ENCODE results near the gene AJAP1. TPM values are rescaled to one million over a fixed set of nuclear protein-coding genes. Genes with fewer than 3 reads are reported as not detected.

Gene AJAP1
- total RNA-seq, 1 experiment from 2014 or later: not detected

GRCh38 chr1:4803335-4803734 lies 148.9 kb downstream of the AJAP1 start:
- no peak overlapping the region for H3K4me3 ChIP-seq
- no peaks in the 10 kb centered on the region for H3K9me3 ChIP-seq (replicated peaks)
- no peaks in the 10 kb centered on the region for H3K36me3 ChIP-seq
- no peak overlapping the region for H3K27ac ChIP-seq
- no peak for DNase-seq
- H3K4me1 ChIP-seq: no peaks in the 10 kb centered on the region
- peaks cover 4% of the 10 kb centered on the region for H3K27me3 ChIP-seq

DNA sequence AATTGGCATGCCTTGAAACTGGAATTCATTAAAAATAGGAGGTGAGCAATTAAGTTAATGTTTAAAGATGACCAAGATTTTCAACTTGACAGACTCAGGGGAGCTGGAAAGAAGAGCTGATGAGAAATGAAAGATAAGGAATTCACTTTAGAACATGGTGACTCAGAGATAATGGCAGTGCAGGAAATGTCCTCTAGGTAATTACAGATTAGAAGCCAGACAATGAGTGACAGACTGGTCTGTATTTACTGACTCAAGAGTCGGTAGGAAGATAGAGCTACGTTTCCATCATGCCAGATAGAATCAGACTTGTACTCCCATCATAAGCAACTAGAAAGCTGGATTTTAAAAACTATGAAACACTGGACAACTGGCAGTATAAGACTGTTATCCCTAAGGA lies 151.6 kb downstream of the AJAP1 start:
- Histone ChIP-seq H3K27me3 (no peaks in the 10 kb centered on the region; the same call in none of the 2 replicates), H3K36me3 (no peaks in the 10 kb centered on the region), H3K9me3 (replicated peaks) (no peaks in the 10 kb centered on the region), H3K4me3 (no peak overlapping the region), H3K4me1 (no peaks in the 10 kb centered on the region), H3K27ac (no peak overlapping the region)
- DNase-seq: no peak

DNA sequence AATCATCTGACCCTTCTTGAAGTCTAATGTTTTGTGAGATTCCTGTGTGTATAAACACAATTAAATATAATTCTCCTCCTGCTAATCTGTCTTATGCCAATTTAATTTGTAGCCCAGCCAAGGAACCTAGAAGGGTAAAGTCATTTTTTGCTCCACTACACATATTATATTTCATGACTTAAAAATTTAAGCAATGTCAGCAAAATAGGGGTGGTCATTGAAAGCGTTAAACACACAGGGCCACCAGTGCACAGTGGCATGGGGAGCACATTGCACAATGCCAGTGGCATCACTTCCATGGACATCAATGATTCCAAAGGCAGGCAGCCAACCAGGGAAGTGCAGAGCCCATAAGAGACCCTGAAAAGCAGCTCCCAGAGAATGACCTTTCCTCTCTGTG lies 166.1 kb downstream of the AJAP1 start:
- no peak for DNase-seq
- Histone ChIP-seq H3K4me3 (no peak overlapping the region), H3K27me3 (no peaks in the 10 kb centered on the region; the same call in 1 of the 2 replicates), H3K9me3 (replicated peaks) (no peaks in the 10 kb centered on the region), H3K27ac (no peak overlapping the region), H3K36me3 (no peaks in the 10 kb centered on the region), H3K4me1 (no peaks in the 10 kb centered on the region)

DNA sequence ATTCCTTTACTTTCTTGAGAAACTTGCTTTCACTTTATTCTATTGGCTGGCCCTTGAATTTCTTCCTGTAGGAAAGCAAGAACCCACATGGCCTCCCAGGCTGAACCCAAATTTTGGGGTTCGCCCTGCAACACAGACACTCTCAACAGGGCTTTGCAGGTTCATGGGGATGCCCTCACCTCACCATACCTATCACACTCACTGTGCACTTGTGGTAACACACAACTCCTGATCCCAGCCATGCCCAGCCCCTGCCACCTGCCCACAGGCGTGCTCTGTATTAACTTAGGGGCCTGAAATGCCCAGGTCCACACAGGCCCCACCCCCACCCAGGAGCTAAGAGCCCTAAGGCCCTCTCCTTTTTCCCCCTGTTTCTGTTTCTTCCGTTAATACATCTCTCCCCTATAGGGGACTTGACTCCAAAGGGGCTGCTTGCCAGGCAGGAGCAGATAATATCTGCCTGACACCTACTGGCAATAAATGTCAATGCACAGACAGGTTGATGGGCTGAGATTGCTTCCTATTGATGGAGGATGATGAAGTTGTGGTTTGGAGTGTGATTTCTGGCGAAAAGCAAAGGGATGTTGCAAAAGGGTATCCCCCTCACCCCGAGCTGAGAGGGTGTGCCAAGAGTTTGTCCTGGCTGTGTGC lies 171.5 kb downstream of the AJAP1 start:
- Histone ChIP-seq H3K4me1 (no peaks in the 10 kb centered on the region), H3K9me3 (replicated peaks) (no peaks in the 10 kb centered on the region), H3K27ac (no peak overlapping the region), H3K27me3 (no peaks in the 10 kb centered on the region; the same call in 1 of the 2 replicates), H3K36me3 (no peaks in the 10 kb centered on the region), H3K4me3 (no peak overlapping the region)
- DNase-seq: peak in 1 of 2 experiments; percentile 37

DNA sequence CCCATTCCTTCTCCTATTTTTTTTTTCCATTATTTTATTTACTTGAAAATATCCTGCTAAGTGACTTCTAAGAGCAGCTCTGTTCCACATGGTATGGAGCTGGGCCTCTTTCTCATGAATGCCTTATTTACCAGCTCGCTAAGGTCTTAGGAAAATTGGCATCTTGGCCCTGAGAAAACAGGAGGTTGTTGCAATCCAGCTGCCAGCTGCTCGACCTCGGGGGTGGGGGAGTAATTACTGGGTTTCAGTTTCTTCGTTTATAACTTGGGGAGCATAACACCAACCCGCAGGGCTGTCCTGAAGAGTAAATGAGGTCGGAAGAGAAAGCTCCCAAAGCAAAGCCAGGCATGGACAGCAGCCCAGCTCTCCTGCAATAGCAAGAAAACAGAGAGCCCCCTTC lies 176.3 kb downstream of the AJAP1 start:
- Histone ChIP-seq H3K27me3 (peaks cover 9% of the 10 kb centered on the region), H3K4me1 (no peaks in the 10 kb centered on the region), H3K9me3 (replicated peaks) (no peaks in the 10 kb centered on the region), H3K36me3 (no peaks in the 10 kb centered on the region), H3K27ac (no peak overlapping the region), H3K4me3 (no peak overlapping the region)
- DNase-seq: no peak

DNA sequence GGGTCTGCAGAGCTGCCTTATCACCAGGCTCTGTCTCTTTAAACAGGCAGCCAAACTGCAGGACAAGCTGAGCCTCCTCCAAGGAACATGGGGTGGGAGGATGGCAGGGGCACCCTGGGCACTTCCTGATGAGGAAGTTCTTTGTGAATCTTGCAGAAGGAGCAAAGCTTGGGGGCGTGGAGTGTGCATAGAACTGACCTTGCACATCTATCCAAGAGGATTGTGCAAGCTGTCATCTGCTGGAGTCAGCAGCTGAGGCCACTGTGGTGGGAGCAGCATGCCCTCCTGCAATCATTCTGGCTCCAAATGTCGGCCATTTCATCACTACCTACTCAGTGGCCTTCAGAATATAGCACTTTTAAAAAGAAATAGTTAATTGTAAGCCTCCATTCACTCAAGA lies 182.2 kb downstream of the AJAP1 start:
- Histone ChIP-seq H3K27ac (no peak overlapping the region), H3K27me3 (peaks cover 6% of the 10 kb centered on the region)

GRCh38 chr1:4837031-4837600 lies 182.7 kb downstream of the AJAP1 start:
- Histone ChIP-seq H3K27me3 (peaks cover under 1% of the 10 kb centered on the region; the same call in 1 of the 2 replicates), H3K4me3 (no peak overlapping the region), H3K36me3 (no peaks in the 10 kb centered on the region), H3K27ac (no peak overlapping the region), H3K9me3 (replicated peaks) (no peaks in the 10 kb centered on the region), H3K4me1 (no peaks in the 10 kb centered on the region)
- no peak for DNase-seq

More for the DNA sequence above, 182.2 kb downstream of the AJAP1 start:
- Histone ChIP-seq H3K4me3 (no peak overlapping the region), H3K4me1 (no peaks in the 10 kb centered on the region), H3K9me3 (replicated peaks) (no peaks in the 10 kb centered on the region), H3K36me3 (no peaks in the 10 kb centered on the region)
- DNase-seq: no peak

DNA sequence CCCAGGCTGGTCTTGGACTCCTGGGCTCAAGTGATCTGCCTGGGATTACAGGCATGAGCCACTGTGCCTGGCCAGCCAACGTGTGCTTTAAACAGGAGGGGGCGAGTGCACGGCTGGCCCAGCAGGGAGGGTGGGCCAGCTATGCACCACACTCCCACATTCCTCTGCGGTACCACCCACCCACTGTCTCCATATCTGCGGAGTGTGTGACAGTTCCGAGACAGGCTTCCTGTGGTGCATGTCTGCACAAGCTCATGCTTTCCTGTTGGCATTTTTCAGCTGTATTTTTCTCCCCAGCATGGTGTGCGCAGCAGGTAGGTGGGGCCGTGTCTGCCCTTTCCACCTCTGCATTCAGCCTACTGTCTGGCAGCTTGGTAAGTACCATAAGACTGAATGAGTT lies 183.3 kb downstream of the AJAP1 start:
- no peak for DNase-seq
- Histone ChIP-seq H3K27ac (no peak overlapping the region), H3K9me3 (replicated peaks) (no peaks in the 10 kb centered on the region), H3K4me3 (no peak overlapping the region), H3K36me3 (no peaks in the 10 kb centered on the region), H3K27me3 (no peaks in the 10 kb centered on the region; the same call in 1 of the 2 replicates), H3K4me1 (no peaks in the 10 kb centered on the region)

DNA sequence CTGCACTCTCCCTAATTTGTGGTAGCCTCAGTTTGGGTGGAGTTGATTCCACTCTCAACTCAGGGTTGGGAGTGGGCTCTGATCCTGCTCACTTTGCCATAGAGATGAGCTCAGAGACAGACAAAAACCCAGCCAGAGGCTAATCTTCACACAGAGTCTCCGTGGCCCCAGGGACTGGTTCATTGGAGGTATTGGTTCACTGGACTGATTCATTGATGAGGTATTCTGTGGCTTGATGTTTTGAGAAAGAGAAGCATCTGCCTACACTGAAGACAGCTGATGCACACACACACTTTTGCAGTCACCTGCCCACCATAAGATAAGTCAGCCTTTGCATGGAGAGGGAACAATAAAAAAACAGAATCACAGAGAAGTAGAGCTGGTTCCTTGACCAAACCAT lies 183.8 kb downstream of the AJAP1 start:
- H3K9me3 ChIP-seq (replicated peaks): no peaks in the 10 kb centered on the region
- H3K36me3 ChIP-seq: no peaks in the 10 kb centered on the region
- H3K27me3 ChIP-seq: no peaks in the 10 kb centered on the region; the same call in 1 of the 2 replicates
- H3K4me1 ChIP-seq: no peaks in the 10 kb centered on the region
- DNase-seq: no peak
- H3K27ac ChIP-seq: no peak overlapping the region
- no peak overlapping the region for H3K4me3 ChIP-seq
